AG09319 (cell line): Measurements from ENCODE around the gene AP2A1.
"Not testable (repeated sequence)": the region's sequence is repeated elsewhere in the genome, so short reads cannot be mapped to it uniquely, and the experiment has no call there.

Experiments
- DNase-seq: peaks from one replicate; pipeline ENCODE4 v3.0.0-alpha.2; 2010; ENCODE audit warnings: low read depth; ENCODE audit errors: extremely low read depth
- TF ChIP-seq, protein P1 (sequence below): IDR thresholded peaks from 2 replicates; pipeline ENCODE4 v1.5.1; 2011; ENCODE audit warnings: low read depth, mild to moderate bottlenecking, inconsistent platforms, low read length, moderate library complexity

Gene AP2A1

DNA sequence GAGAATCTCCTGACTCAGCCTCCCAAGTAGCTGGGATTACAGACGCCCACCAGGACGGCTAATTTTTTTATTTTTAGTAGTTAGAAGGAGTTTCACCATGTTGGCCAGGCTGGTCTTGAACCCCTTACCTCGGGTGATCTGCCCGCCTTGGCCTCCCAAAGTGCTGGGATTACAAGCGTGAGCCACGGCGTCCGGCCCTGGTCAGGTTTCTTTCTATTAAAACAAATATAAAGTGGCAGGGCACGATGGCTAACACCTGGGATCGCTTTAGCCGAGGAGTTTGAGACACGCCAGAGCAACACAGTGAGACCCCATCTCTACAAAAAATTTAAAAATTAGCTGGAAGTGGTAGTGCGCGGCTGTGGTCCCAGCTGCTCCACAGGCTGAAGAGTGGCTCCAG is 49.8 kb downstream of the AP2A1 start:
- TF ChIP-seq, protein P1, sequence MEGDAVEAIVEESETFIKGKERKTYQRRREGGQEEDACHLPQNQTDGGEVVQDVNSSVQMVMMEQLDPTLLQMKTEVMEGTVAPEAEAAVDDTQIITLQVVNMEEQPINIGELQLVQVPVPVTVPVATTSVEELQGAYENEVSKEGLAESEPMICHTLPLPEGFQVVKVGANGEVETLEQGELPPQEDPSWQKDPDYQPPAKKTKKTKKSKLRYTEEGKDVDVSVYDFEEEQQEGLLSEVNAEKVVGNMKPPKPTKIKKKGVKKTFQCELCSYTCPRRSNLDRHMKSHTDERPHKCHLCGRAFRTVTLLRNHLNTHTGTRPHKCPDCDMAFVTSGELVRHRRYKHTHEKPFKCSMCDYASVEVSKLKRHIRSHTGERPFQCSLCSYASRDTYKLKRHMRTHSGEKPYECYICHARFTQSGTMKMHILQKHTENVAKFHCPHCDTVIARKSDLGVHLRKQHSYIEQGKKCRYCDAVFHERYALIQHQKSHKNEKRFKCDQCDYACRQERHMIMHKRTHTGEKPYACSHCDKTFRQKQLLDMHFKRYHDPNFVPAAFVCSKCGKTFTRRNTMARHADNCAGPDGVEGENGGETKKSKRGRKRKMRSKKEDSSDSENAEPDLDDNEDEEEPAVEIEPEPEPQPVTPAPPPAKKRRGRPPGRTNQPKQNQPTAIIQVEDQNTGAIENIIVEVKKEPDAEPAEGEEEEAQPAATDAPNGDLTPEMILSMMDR = no peak
- no peak for DNase-seq

DNA sequence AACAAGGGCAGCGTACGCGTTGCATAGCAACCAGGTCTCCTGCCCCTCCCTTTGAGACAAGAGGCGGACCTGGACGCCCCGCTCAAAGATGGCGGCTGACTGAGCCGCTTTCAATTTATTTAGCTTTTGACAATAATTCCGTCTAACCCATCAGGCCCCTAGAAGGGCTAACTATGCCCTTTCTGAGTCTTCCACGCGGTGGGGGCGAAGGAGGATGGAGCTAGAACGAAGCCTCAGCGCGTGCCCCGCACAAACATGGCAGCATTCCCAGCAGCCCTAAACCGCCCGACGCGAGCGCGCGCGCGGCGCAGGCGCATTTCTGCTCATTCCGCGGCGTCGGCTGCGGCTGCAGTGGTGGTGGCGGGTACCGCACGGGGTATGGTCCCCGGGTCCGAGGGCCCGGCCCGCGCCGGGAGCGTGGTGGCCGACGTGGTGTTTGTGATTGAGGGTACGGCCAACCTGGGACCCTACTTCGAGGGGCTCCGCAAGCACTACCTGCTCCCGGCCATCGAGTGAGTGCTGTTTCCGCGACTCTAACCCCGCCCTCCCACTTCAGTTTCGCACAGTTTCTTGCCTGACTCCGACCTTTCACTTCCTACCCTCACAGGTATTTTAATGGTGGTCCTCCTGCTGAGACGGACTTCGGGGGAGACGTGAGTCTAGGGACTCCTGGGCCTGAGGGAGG is 51.3 kb downstream of the AP2A1 start, which contains the start of gene MED25:
MED25 (plus strand) TSS at position 326 of the 685 bp plus-strand sequence; CDS start at position 379, 53 bp downstream.
- peak; percentile 61 for DNase-seq
- TF ChIP-seq, protein P1 = no peak; the same call in 1 of the 2 replicates

DNA sequence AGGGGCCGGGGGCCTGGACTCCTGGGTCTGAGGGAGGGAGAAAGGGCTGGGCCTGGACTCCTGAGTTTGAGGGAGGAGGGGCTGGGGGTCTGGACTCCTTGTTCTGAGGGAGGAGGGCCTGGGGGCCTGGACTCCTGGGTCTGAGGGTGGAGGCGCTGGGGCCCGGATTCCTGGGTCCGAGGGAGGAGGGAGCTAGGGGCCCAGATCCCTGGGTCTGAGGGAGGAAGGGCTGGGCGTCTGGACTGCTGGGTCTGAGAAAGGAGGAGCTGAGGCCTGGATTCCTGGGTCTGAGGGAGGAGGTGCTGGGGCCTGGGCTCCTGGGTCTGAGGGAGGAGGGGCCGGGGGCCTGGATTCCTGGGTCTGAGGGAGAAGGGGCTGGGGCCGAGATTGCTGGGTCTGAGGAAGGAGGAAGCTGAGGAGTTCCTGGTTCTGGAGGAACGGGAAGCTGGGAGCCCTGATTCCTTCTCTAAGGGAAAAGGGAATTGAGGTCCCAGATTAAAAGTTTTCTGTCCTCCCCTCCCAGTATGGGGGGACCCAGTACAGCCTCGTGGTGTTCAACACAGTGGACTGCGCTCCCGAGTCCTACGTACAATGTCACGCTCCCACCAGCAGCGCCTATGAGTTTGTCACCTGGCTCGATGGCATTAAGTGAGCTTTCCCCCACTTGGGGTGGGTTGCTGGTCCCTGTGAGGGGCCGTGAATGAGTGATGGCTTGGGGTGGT is 52.0 kb downstream of the AP2A1 start:
- DNase-seq = no peak
- TF ChIP-seq, protein P1 = no peak

DNA sequence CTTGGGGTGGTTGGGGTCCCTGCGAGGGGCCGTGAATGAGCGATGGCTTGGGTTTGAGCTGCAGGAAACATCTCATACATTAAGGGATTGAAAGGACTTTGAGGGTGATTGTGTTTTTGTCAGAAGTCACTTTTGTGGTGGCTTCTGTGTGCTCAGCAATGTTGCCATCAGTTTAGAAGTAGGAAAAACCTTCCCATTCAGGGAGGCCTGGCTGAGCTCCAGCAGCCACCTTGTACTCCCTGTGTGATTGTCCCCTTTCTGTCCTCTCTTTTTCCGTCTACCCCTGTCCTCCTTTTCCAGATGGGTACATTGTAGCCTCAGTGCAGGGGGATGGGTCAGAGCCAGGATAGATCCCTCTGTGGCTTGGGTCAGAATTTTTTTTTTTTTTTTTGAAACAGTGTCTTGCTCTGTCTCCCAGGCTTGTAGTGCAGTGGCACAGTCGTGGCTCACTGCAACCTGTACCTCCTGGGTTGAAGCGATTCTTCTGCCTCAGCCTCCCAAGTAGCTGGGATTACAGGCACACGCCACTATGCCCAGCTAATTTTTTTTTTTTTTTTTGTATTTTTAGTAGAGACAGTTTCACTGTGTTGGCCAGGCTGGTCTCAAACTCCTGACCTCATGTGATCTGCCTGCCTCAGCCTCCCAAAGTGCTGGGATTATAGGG is 52.8 kb downstream of the AP2A1 start:
- DNase-seq = not testable (repeated sequence)

DNA sequence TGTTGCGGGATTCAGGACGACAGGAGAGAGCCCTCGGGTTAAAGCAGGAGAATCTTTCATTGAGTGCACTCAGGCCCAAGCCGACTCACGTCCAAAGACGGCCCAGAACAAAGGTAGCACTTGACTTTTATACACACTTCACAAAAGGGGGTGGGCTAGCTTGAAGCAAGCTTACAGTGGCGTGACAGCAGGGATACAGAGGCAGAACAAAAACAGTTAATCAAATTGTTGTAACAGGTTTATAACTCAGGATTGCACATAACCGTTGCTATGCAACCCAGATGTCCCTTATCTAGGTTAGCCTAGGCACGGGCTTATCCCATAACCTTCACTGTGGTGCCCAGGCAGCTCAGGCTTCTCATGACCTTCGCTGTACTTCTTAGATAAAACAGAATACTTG is 53.3 kb downstream of the AP2A1 start:
- TF ChIP-seq, protein P1 = no peak
- DNase-seq = no peak

DNA sequence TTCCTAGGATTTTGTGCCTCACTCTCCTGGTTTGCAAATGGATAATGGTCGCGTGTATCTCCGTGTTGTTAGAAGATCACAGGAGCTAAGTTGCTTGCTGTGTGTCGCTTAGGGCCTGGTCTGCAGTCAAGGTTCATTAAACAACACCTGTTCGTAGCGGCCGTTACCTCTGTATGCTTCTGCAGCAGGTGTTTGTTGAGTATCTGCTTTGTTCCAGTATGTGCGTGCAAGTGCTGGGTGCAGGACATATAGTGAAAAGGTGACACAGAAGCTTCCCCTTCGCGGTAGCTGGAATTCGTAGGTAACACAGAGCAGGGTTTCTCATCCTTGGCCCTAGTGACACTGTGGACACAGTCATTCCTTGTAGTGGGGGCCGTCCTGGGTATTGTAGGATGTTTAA is 56.7 kb downstream of the AP2A1 start:
- TF ChIP-seq, protein P1 = no peak
- no peak for DNase-seq

DNA sequence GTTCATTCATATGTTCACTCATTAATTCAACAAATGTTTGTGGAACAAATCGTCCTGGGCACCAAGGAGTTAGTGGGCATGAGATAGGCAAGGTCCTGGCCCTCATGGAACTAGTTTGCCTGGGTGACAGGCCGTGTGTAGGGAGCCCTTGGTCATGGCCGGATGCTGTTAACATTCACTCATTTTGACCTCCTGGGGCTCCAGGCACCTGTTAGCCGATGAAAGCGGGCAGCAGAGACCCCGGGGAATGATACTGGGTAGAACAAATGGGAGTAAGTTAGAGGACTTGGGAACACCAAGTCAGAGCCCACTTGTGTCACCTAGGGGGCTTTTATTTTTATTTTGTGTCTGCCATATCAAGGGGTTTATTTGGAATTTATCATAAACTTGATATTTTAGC is 57.9 kb downstream of the AP2A1 start:
- no peak for DNase-seq
- TF ChIP-seq, protein P1 = no peak
